Duodenal mucosa (tissue), 2 donors: Measurements from ENCODE around the gene MYBL2.
"Not testable (repeated sequence)": the region's sequence is repeated elsewhere in the genome, so short reads cannot be mapped to it uniquely, and the experiment has no call there.

Experiments
- H3K27ac ChIP-seq: one replicate; pipeline ENCODE4 v1.7.0; 2013; ENCODE audit warnings: low read depth, low read length
- H3K27me3 ChIP-seq, 2 donors: one replicate each; pipeline ENCODE4 v1.7.0; 2013; ENCODE audit warnings: low read length in 2 of 2, control low read depth in 1 of 2; ENCODE audit not compliant: insufficient read depth in 2 of 2, control insufficient read depth in 1 of 2
- H3K36me3 ChIP-seq, 2 donors: one replicate each; pipeline ENCODE4 v1.7.0; 2013; ENCODE audit warnings: low read length in 2 of 2, control low read depth in 1 of 2; ENCODE audit not compliant: insufficient read depth in 2 of 2, control insufficient read depth in 1 of 2
- H3K4me1 ChIP-seq, 2 donors: one replicate each; pipeline ENCODE4 v1.7.0; 2013; ENCODE audit warnings: low read length in 2 of 2, control low read depth in 1 of 2; ENCODE audit not compliant: insufficient read depth in 2 of 2, control insufficient read depth in 1 of 2
- H3K4me3 ChIP-seq, 2 donors: one replicate each; pipeline ENCODE4 v1.7.0; 2013; ENCODE audit warnings: low read length in 2 of 2, low read depth in 1 of 2
- H3K9ac ChIP-seq, 2 donors: one replicate each; pipeline ENCODE4 v1.7.0; 2013; ENCODE audit warnings: low read length in 2 of 2, low read depth in 1 of 2
- H3K9me3 ChIP-seq, 2 donors: one replicate each; pipeline ENCODE4 v1.7.0; 2013; ENCODE audit warnings: low read length in 2 of 2, control low read depth in 1 of 2; ENCODE audit not compliant: control insufficient read depth in 1 of 2

MYBL2 gene

GRCh38 chr20:43666376-43667328 is at the start of gene MYBL2:
MYBL2 (plus strand) TSS chr20:43667114; CDS start chr20:43667284, 170 bp downstream.
- Histone ChIP-seq H3K9me3 (no peaks in the 10 kb centered on the region), H3K27ac (no peak within 1 kb of the TSS), H3K4me3 (peak within 1 kb of the TSS; percentile 67 to 70), H3K4me1 (peaks cover 16 to 17% of the 10 kb centered on the region in 2 donors), H3K27me3 (no peaks in the 10 kb centered on the region), H3K9ac (peak within 1 kb of the TSS; percentile 33 to 57), H3K36me3 (no peaks in the 10 kb centered on the region)

GRCh38 chr20:43631598-43631997 is 35.3 kb upstream of the MYBL2 start:
- peaks cover 0 to 13% of the 10 kb centered on the region in 2 donors for H3K36me3 ChIP-seq

GRCh38 chr20:43636429-43636828 is 30.5 kb upstream of the MYBL2 start:
- Histone ChIP-seq H3K36me3 (peaks cover 0 to 24% of the 10 kb centered on the region in 2 donors), H3K27me3 (no peaks in the 10 kb centered on the region), H3K27ac (no peak overlapping the region), H3K9me3 (no peaks in the 10 kb centered on the region), H3K4me1 (no peaks in the 10 kb centered on the region), H3K9ac (no peak overlapping the region), H3K4me3 (no peak overlapping the region)

More at GRCh38 chr20:43631598-43631997, 35.3 kb upstream of the MYBL2 start:
- Histone ChIP-seq H3K27ac (no peak overlapping the region), H3K4me1 (no peaks in the 10 kb centered on the region), H3K27me3 (no peaks in the 10 kb centered on the region), H3K4me3 (no peak overlapping the region), H3K9ac (no peak overlapping the region), H3K9me3 (no peaks in the 10 kb centered on the region)

GRCh38 chr20:43642548-43642947 is 24.4 kb upstream of the MYBL2 start:
- Histone ChIP-seq H3K4me3 (no peak overlapping the region), H3K4me1 (no peaks in the 10 kb centered on the region), H3K9ac (no peak overlapping the region), H3K27me3 (no peaks in the 10 kb centered on the region), H3K27ac (no peak overlapping the region), H3K36me3 (peaks cover 4 to 23% of the 10 kb centered on the region in 2 donors), H3K9me3 (no peaks in the 10 kb centered on the region)

GRCh38 chr20:43650997-43651525 is 15.9 kb upstream of the MYBL2 start:
- H3K27me3 ChIP-seq: no peaks in the 10 kb centered on the region
- H3K9me3 ChIP-seq: no peaks in the 10 kb centered on the region
- H3K36me3 ChIP-seq: peaks cover 0 to 5% of the 10 kb centered on the region in 2 donors
- peaks cover 0 to 3% of the 10 kb centered on the region in 2 donors for H3K4me1 ChIP-seq
- H3K27ac ChIP-seq: no peak overlapping the region
- H3K4me3 ChIP-seq: no peak overlapping the region
- H3K9ac ChIP-seq: no peak overlapping the region

GRCh38 chr20:43651650-43652184 is 15.2 kb upstream of the MYBL2 start:
- not testable (repeated sequence) for H3K36me3 ChIP-seq, H3K4me3 ChIP-seq, H3K9ac ChIP-seq, H3K27ac ChIP-seq, H3K27me3 ChIP-seq, H3K9me3 ChIP-seq, H3K4me1 ChIP-seq

- Histone ChIP-seq H3K27ac (no peak overlapping the region), H3K4me1 (peaks cover 6 to 12% of the 10 kb centered on the region in 2 donors)
These were observed 12.9 kb upstream of the MYBL2 start for GRCh38 chr20:43653966-43654365.

GRCh38 chr20:43655176-43655575 is 11.7 kb upstream of the MYBL2 start:
- not testable (repeated sequence) for H3K4me3 ChIP-seq, H3K9me3 ChIP-seq, H3K36me3 ChIP-seq, H3K9ac ChIP-seq, H3K27me3 ChIP-seq, H3K27ac ChIP-seq
- peaks cover 6 to 12% of the 10 kb centered on the region in 2 donors for H3K4me1 ChIP-seq

More at GRCh38 chr20:43653966-43654365, 12.9 kb upstream of the MYBL2 start:
- no peaks in the 10 kb centered on the region for H3K36me3 ChIP-seq
- H3K27me3 ChIP-seq: no peaks in the 10 kb centered on the region
- no peaks in the 10 kb centered on the region for H3K9me3 ChIP-seq
- H3K9ac ChIP-seq: no peak overlapping the region
- H3K4me3 ChIP-seq: no peak overlapping the region

- H3K9ac ChIP-seq: no peak overlapping the region
- no peak overlapping the region for H3K4me3 ChIP-seq
- peaks cover 6 to 12% of the 10 kb centered on the region in 2 donors for H3K4me1 ChIP-seq
- no peak overlapping the region for H3K27ac ChIP-seq
- H3K36me3 ChIP-seq: no peaks in the 10 kb centered on the region
- no peaks in the 10 kb centered on the region for H3K27me3 ChIP-seq
- H3K9me3 ChIP-seq: no peaks in the 10 kb centered on the region
These were observed 11.0 kb upstream of the MYBL2 start for GRCh38 chr20:43655937-43656336.

- Histone ChIP-seq H3K36me3 (no peaks in the 10 kb centered on the region), H3K9ac (peak overlapping the region; percentile 81 to 83), H3K27me3 (no peaks in the 10 kb centered on the region), H3K27ac (no peak overlapping the region), H3K4me3 (peak overlapping the region; percentile 85 to 96), H3K4me1 (peaks cover 8 to 15% of the 10 kb centered on the region in 2 donors), H3K9me3 (no peaks in the 10 kb centered on the region)
These were observed 8.7 kb upstream of the MYBL2 start for GRCh38 chr20:43658069-43658722.
